ENCODE data around the gene ITGB6. TPM values are rescaled to one million over a fixed set of nuclear protein-coding genes. Genes with fewer than 3 reads are reported as not detected.

ITGB6 gene
- total RNA-seq, 1 experiment from 2014 or later = not detected

DNA sequence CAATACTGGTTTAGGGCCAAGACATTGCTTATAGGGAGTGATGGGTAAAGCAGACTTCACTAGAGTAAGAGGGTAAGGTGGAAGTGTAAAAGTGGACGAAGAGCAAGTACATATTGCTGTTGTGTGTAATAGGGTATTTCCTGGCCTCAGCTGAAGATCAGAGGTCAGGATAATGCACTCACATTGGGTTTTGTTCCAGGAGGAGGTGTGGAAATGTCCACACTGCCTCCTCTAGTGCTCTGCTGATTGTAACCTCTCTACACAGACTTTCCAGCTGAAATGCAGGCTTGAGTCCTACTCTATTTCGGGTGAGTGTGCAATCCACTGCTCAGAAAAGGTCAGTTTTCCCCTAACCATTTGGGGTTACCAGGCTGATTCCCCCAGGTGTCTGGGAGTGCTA, 96.0 kb downstream of the ITGB6 start (continued):
- TF ChIP-seq ZNF671 (CRISPR knock-in tag; IDR thresholded peaks at IDR 0.05) = no peak
- no peak for TF ChIP-seq ZNF219 (CRISPR knock-in tag; IDR thresholded peaks at IDR 0.05; ENCODE audit: borderline replicate concordance)
- no peak for TF ChIP-seq ETV6 (CRISPR knock-in tag; IDR thresholded peaks at IDR 0.05)
- no peak for TF ChIP-seq CREM (CRISPR knock-in tag; IDR thresholded peaks at IDR 0.05)
- no peak for TF ChIP-seq IRF1 (CRISPR knock-in tag; IDR thresholded peaks at IDR 0.05)

GRCh38 chr2:160097326-160097725, 102.7 kb downstream of the ITGB6 start:
- Mint-ChIP-seq H3K4me1 (no peaks in the 10 kb centered on the region), H3K4me3 (no peak overlapping the region), H3K9me3 (peaks cover 32% of the 10 kb centered on the region), H3K27ac (no peak overlapping the region), H3K27me3 (ENCODE audit: low read depth) (no peaks in the 10 kb centered on the region), H3K36me3 (peaks cover 15% of the 10 kb centered on the region)
- ChIA-PET POLR2A (no interaction called here), CTCF (no interaction called here)
- no peak for ATAC-seq
- no peak for TF ChIP-seq NFE2L1 (CRISPR knock-in tag; IDR thresholded peaks at IDR 0.05)
- no peak for DNase-seq (ENCODE audit: low spot score)

- TF ChIP-seq NR2C2 (CRISPR knock-in tag; IDR thresholded peaks at IDR 0.05) (no peak), CREM (CRISPR knock-in tag; IDR thresholded peaks at IDR 0.05) (no peak), MYBL2 (CRISPR knock-in tag; IDR thresholded peaks at IDR 0.05) (no peak), ZNF121 (CRISPR knock-in tag; IDR thresholded peaks at IDR 0.05) (no peak), AR (CRISPR knock-in tag; IDR thresholded peaks at IDR 0.05) (no peak), ZNF671 (CRISPR knock-in tag; IDR thresholded peaks at IDR 0.05) (no peak), MAX (CRISPR knock-in tag; IDR thresholded peaks at IDR 0.05) (no peak)
- TF ChIP-seq, protein P1, sequence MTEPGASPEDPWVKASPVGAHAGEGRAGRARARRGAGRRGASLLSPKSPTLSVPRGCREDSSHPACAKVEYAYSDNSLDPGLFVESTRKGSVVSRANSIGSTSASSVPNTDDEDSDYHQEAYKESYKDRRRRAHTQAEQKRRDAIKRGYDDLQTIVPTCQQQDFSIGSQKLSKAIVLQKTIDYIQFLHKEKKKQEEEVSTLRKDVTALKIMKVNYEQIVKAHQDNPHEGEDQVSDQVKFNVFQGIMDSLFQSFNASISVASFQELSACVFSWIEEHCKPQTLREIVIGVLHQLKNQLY (CRISPR knock-in tag; IDR thresholded peaks at IDR 0.05) = no peak
- peaks cover 41% of the 10 kb centered on the region for H3K9me3 Mint-ChIP-seq
- H3K4me3 Mint-ChIP-seq = no peak overlapping the region
- no peak overlapping the region for H3K27ac Mint-ChIP-seq
- ChIA-PET POLR2A (no interaction called here), CTCF (interaction anchor here (1.4 kb wide), 1 partner anchor 14 kb away, joined by 5 read pairs; no protein-coding TSS in a partner anchor)
- no peaks in the 10 kb centered on the region; the same call in 1 of the 2 replicates for H3K27me3 Mint-ChIP-seq (ENCODE audit: low read depth)
- H3K36me3 Mint-ChIP-seq = peaks cover 20% of the 10 kb centered on the region
- no peak for DNase-seq (ENCODE audit: low spot score)
- ATAC-seq = no peak
- H3K4me1 Mint-ChIP-seq = no peaks in the 10 kb centered on the region
These were observed 103.7 kb downstream of the ITGB6 start for GRCh38 chr2:160096409-160096808.

- POLR2A ChIA-PET = no interaction called here
- Mint-ChIP-seq H3K27me3 (ENCODE audit: low read depth) (peaks cover 7% of the 10 kb centered on the region), H3K4me1 (no peaks in the 10 kb centered on the region), H3K36me3 (peaks cover 52% of the 10 kb centered on the region), H3K4me3 (no peak overlapping the region), H3K9me3 (peaks cover 76% of the 10 kb centered on the region), H3K27ac (no peak overlapping the region)
- CTCF ChIA-PET = interaction anchor here (0.5 kb wide), 1 partner anchor 19 kb away, joined by 3 read pairs; no protein-coding TSS in a partner anchor
- ATAC-seq (no peak), DNase-seq (ENCODE audit: low spot score) (no peak)
- TF ChIP-seq NFATC4 (CRISPR knock-in tag; IDR thresholded peaks at IDR 0.05) = no peak
- no peak for TF ChIP-seq SP1 (CRISPR knock-in tag; conservative IDR thresholded peaks at IDR 0.05)
- TF ChIP-seq ZNF138 (CRISPR knock-in tag; conservative IDR thresholded peaks at IDR 0.05) = no peak
- no peak for TF ChIP-seq AFF4 (CRISPR knock-in tag; IDR thresholded peaks at IDR 0.05; ENCODE audit: borderline replicate concordance)
- TF ChIP-seq, protein P2, sequence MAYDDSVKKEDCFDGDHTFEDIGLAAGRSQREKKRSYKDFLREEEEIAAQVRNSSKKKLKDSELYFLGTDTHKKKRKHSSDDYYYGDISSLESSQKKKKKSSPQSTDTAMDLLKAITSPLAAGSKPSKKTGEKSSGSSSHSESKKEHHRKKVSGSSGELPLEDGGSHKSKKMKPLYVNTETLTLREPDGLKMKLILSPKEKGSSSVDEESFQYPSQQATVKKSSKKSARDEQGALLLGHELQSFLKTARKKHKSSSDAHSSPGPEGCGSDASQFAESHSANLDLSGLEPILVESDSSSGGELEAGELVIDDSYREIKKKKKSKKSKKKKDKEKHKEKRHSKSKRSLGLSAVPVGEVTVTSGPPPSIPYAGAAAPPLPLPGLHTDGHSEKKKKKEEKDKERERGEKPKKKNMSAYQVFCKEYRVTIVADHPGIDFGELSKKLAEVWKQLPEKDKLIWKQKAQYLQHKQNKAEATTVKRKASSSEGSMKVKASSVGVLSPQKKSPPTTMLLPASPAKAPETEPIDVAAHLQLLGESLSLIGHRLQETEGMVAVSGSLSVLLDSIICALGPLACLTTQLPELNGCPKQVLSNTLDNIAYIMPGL (CRISPR knock-in tag; IDR thresholded peaks at IDR 0.05) = no peak
- no peak for TF ChIP-seq MYBL2 (CRISPR knock-in tag; IDR thresholded peaks at IDR 0.05)
- TF ChIP-seq, protein P3, sequence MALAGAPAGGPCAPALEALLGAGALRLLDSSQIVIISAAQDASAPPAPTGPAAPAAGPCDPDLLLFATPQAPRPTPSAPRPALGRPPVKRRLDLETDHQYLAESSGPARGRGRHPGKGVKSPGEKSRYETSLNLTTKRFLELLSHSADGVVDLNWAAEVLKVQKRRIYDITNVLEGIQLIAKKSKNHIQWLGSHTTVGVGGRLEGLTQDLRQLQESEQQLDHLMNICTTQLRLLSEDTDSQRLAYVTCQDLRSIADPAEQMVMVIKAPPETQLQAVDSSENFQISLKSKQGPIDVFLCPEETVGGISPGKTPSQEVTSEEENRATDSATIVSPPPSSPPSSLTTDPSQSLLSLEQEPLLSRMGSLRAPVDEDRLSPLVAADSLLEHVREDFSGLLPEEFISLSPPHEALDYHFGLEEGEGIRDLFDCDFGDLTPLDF (CRISPR knock-in tag; IDR thresholded peaks at IDR 0.05) = no peak
- TF ChIP-seq TCF7 (CRISPR knock-in tag; IDR thresholded peaks at IDR 0.05; ENCODE audit: low read depth) = no peak
- TF ChIP-seq ZBTB21 (CRISPR knock-in tag; IDR thresholded peaks at IDR 0.05; ENCODE audit: borderline replicate concordance) = no peak
- no peak for TF ChIP-seq SMAD4 (CRISPR knock-in tag; IDR thresholded peaks at IDR 0.05)
These were observed 107.6 kb downstream of the ITGB6 start for GRCh38 chr2:160092445-160092844.

All from WTC11 (cell line).